Nucleus accumbens (tissue), 56 donors: Measurements from ENCODE around the gene OSER1.

Source experiments
- DNase-seq, 56 donors: peaks; one replicate each; lab custom pipeline; 2025; lab: John Stamatoyannopoulos, UW

OSER1 gene

GRCh38 chr20:44181611-44182010 is 29.0 kb downstream of the OSER1 start:
- DNase-seq, result no peak

GRCh38 chr20:44180814-44181213 is 29.8 kb downstream of the OSER1 start:
- no peak for DNase-seq

GRCh38 chr20:44176833-44177534 is 33.6 kb downstream of the OSER1 start:
- DNase-seq, result no peak

DNA sequence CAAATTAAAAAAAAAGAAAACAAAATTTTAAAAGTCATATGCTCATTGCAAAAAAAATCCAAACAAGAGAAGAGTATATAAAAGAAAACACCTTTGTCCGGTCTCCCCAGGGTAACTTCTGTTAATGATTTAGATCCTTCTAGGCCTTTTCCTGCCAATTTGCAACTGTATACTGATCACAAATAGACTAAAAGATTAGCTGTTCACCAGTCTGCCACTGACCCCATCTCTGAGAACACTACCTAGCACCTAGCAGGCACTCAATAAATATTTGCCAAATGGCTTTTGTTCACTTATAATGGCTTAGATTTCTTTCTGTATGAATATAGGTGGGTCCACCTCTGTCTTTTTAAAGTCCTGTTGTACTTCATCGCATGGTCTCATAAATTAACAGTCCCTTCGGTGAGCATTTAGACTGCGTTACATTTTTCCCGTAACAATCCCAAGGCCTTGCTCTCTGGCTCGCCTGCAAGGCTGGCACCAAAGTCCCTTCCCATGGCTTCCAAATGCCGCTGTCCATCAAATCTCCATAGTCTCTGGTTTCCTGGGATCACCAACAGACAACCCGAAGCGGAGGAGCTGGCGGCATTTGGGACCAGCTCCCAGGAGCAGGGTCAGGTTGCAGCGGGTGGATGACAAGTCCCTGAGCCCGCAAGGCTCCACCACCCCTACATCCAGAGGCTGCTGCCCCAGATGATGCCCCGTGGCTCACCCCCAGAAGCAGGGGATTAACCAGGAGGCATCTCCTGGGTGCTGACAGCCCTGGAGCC is 35.4 kb downstream of the OSER1 start:
- no peak for DNase-seq

GRCh38 chr20:44173846-44174245 is 36.7 kb downstream of the OSER1 start:
- no peak for DNase-seq

DNA sequence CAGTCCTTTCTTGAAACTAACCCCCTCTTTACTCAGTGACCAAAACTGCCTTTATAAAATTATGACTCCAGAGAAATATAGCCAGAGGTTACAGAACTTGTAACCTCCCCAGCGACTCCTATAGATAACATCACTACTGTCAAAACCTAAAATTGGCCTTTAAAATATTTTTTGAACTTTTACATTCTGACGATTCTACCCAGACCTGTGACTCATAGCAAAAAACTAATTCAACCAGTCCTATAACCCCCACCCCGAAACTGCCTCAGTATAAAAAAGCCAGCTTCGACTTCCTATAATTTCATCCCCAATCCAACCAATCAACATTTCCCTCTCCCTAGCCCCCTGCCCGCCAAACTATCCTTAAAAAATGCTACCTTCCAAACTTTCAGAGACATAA is 37.5 kb downstream of the OSER1 start:
- DNase-seq, result no peak

GRCh38 chr20:44172572-44172950 is 38.0 kb downstream of the OSER1 start:
- no peak for DNase-seq

DNA sequence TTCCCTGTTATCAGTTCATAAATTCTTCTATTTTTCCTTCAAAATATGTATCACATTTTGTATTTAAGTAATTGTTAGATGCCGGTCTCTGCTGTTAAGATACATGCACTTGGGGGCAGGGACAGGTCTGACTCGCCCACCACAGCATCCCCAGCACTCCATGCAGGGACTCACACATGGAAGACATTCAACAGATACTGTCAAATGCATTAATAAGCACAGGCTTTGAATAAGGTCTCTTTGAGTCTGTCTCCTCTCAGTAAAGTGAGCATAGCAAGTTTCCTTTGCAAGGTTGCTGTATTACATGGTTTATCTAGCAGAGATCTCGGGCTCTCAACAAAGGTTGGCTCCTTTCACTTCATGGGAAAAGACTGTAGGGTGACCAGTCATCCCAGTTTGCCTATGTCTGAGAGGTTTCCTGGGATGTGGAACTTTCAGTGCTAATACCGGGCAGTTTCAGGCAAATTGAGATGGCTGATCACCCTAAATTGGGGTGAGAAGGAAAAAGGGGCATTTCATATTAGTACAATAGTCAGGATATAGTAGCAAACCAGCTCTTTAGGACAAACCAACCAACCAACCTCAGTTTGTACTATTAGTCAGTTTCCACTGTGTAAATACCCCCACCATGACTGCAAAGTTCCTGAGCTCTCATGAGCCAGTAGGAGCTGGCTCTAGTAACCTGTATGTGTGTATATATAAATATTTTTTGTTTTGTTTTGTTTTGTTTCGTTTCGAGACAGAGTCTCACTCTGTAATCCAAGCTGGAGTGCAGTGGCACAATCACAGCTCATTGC is 38.6 kb downstream of the OSER1 start:
- no peak for DNase-seq

- no peak for DNase-seq
Observed at GRCh38 chr20:44170816-44171410, 39.7 kb downstream of the OSER1 start.

- no peak for DNase-seq
Observed at GRCh38 chr20:44167736-44168135, 42.8 kb downstream of the OSER1 start.

DNA sequence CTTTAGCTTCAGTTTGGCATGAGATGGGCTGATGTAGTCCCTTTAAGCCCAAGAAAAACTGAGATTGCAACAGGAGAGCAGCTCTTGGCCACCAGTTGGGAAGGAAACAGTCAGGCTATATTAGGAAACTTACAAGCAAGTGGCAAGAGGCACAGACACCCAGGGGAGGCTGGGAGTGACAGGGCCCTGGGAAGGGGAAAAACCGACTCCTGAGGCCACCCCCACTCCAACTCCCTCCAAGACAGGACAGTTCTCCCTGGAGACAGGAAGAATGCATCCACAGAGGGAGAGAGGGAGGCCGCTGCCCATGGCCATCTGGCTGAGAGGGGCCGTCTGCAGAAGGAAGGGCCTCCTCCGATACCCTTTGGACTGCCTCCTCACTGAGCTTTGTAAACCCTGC is 44.1 kb downstream of the OSER1 start:
- DNase-seq, result no peak

- DNase-seq, result no peak
Observed at GRCh38 chr20:44166008-44166407, 44.6 kb downstream of the OSER1 start.

GRCh38 chr20:44160133-44160532 is 50.4 kb downstream of the OSER1 start:
- no peak for DNase-seq

GRCh38 chr20:44159711-44160110 is 50.9 kb downstream of the OSER1 start:
- DNase-seq, result no peak

DNA sequence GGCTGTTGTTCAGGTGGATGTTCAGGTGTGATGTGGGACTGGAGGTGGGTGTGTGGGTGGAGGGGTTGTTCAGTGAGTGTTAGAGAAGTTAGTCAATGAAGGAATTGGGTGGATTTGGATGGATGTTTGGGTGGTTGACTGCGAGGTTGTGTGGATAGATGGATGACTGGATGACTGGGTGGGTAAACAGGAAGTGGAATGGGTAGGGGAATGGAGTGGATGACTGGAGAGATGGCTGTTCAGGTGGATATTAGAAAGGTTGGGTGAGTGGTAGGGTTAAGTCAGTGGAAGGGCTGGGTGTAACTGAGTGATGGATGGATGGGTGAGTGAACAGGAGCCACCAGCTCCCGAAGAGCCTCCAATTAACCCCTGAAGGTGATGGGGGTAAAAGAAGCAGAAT is 51.4 kb downstream of the OSER1 start:
- DNase-seq, result no peak

DNA sequence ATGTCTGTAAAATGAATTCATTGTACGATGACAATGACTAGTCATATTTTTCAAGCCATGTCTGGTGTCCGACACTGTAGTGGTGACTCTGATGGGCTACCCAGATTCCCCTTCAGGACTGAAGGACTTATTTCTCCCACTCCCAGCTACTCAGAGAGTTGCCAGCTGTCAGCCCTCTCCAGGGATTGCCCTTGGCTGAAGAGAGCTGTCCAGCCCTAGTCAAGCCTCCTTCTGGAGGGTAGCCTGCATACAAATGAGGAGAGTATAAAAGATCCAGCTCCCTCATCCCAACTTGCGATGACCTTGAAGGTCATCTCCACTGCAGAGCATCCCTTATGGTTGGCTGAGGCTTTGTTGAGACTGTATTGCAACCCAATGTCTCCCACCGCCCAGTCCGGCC is 53.5 kb downstream of the OSER1 start:
- no peak for DNase-seq

- no peak for DNase-seq
Observed at GRCh38 chr20:44154521-44155001, 56.0 kb downstream of the OSER1 start.

GRCh38 chr20:44153636-44154043 is 56.9 kb downstream of the OSER1 start:
- DNase-seq, result no peak

- DNase-seq, result no peak
Observed at GRCh38 chr20:44151621-44152416, 58.8 kb downstream of the OSER1 start.

GRCh38 chr20:44146272-44146671 is 64.3 kb downstream of the OSER1 start:
- no peak for DNase-seq
